NCI-H1417 treated with DMSO at 0.1 percent for 48 hours (cell line): ENCODE measurements around the gene PLXDC2.

Experiments used
- DNase-seq: peaks from one replicate; lab custom pipeline; 2025; lab: John Stamatoyannopoulos, UW

Gene PLXDC2

GRCh38 chr10:19857876-19858275 lies 41.6 kb downstream of the PLXDC2 start:
- no peak for DNase-seq

GRCh38 chr10:19860107-19860506 lies 43.9 kb downstream of the PLXDC2 start:
- no peak for DNase-seq

GRCh38 chr10:19862811-19863515 lies 46.7 kb downstream of the PLXDC2 start:
- no peak for DNase-seq

GRCh38 chr10:19865676-19866075 lies 49.4 kb downstream of the PLXDC2 start:
- no peak for DNase-seq

GRCh38 chr10:19869370-19869769 lies 53.1 kb downstream of the PLXDC2 start:
- no peak for DNase-seq

GRCh38 chr10:19872504-19873271 lies 56.5 kb downstream of the PLXDC2 start:
- no peak for DNase-seq

GRCh38 chr10:19874190-19874589 lies 58.0 kb downstream of the PLXDC2 start:
- no peak for DNase-seq

- DNase-seq = no peak
Observed at GRCh38 chr10:19874791-19875190, 58.6 kb downstream of the PLXDC2 start.

- no peak for DNase-seq
Observed at GRCh38 chr10:19876570-19876969, 60.3 kb downstream of the PLXDC2 start.

GRCh38 chr10:19877466-19878255 lies 61.4 kb downstream of the PLXDC2 start:
- DNase-seq = no peak

- no peak for DNase-seq
Observed at GRCh38 chr10:19882621-19883020, 66.4 kb downstream of the PLXDC2 start.

- DNase-seq = no peak
Observed at GRCh38 chr10:19888061-19888660, 71.9 kb downstream of the PLXDC2 start.

GRCh38 chr10:19889256-19889655 lies 73.0 kb downstream of the PLXDC2 start:
- DNase-seq = no peak

- no peak for DNase-seq
Observed at GRCh38 chr10:19891429-19891828, 75.2 kb downstream of the PLXDC2 start.

- no peak for DNase-seq
Observed at GRCh38 chr10:19892270-19892669, 76.0 kb downstream of the PLXDC2 start.

GRCh38 chr10:19892677-19893076 lies 76.4 kb downstream of the PLXDC2 start:
- no peak for DNase-seq

GRCh38 chr10:19895500-19895899 lies 79.3 kb downstream of the PLXDC2 start:
- no peak for DNase-seq

GRCh38 chr10:19902456-19902855 lies 86.2 kb downstream of the PLXDC2 start:
- DNase-seq = no peak

GRCh38 chr10:19904202-19904661 lies 88.0 kb downstream of the PLXDC2 start:
- no peak for DNase-seq

GRCh38 chr10:19906108-19906791 lies 90.0 kb downstream of the PLXDC2 start:
- DNase-seq = no peak

GRCh38 chr10:19908991-19909696 lies 92.9 kb downstream of the PLXDC2 start:
- no peak for DNase-seq
